Stimulated activated CD4-positive, alpha-beta T cell treated with anti-CD3 and anti-CD28 coated beads, Interleukin-1b, Interleukin-23, amount 100 ng/mL, for 48 hours (primary cell): ENCODE data around the gene GHRH.

Experiments
- DNase-seq: peaks from one replicate; pipeline ENCODE4 v3.0.0-alpha.2; 2020

Gene GHRH

GRCh38 chr20:37236462-37236861, 25.2 kb downstream of the GHRH start:
- DNase-seq: no peak

GRCh38 chr20:37235065-37235464, 26.5 kb downstream of the GHRH start:
- no peak for DNase-seq

GRCh38 chr20:37234254-37234581, 27.4 kb downstream of the GHRH start:
- no peak for DNase-seq

GRCh38 chr20:37233548-37234253, 27.9 kb downstream of the GHRH start:
- no peak for DNase-seq

- no peak for DNase-seq
These were observed 29.5 kb downstream of the GHRH start for GRCh38 chr20:37231947-37232630.

- DNase-seq: no peak
These were observed 31.4 kb downstream of the GHRH start for GRCh38 chr20:37230200-37230599.

GRCh38 chr20:37229357-37229756, 32.3 kb downstream of the GHRH start:
- DNase-seq: no peak

GRCh38 chr20:37228656-37229055, 33.0 kb downstream of the GHRH start:
- DNase-seq: no peak

- DNase-seq: no peak
These were observed 33.5 kb downstream of the GHRH start for GRCh38 chr20:37228082-37228481.

GRCh38 chr20:37226889-37227288, 34.7 kb downstream of the GHRH start:
- DNase-seq: no peak

- DNase-seq: no peak
These were observed 36.5 kb downstream of the GHRH start for GRCh38 chr20:37225146-37225545.

GRCh38 chr20:37223053-37223452, 38.6 kb downstream of the GHRH start:
- DNase-seq: no peak

GRCh38 chr20:37222086-37222485, 39.5 kb downstream of the GHRH start:
- no peak for DNase-seq

GRCh38 chr20:37220731-37221130, 40.9 kb downstream of the GHRH start:
- no peak for DNase-seq

- no peak for DNase-seq
These were observed 41.6 kb downstream of the GHRH start for GRCh38 chr20:37219751-37220668.

- no peak for DNase-seq
These were observed 42.6 kb downstream of the GHRH start for GRCh38 chr20:37218976-37219375.

- DNase-seq: no peak
These were observed 43.2 kb downstream of the GHRH start for GRCh38 chr20:37218441-37218840.

- DNase-seq: no peak
These were observed 51.8 kb downstream of the GHRH start for GRCh38 chr20:37209661-37210314.

GRCh38 chr20:37209193-37209592, 52.4 kb downstream of the GHRH start:
- DNase-seq: no peak

GRCh38 chr20:37207171-37207570, 54.4 kb downstream of the GHRH start:
- no peak for DNase-seq

- no peak for DNase-seq
These were observed 55.8 kb downstream of the GHRH start for GRCh38 chr20:37205794-37206193.

- DNase-seq: no peak
These were observed 56.5 kb downstream of the GHRH start for GRCh38 chr20:37205130-37205529.

GRCh38 chr20:37204056-37204455, 57.6 kb downstream of the GHRH start:
- no peak for DNase-seq
